GM12873 (cell line): ENCODE data around the gene DGAT2.

Experiments used
- TF ChIP-seq, protein P1 (sequence below): IDR thresholded peaks from 2 replicates; pipeline ENCODE4 v1.5.1; 2012; ENCODE audit warnings: low read depth, mild to moderate bottlenecking, moderate library complexity, low read length, control low read depth; ENCODE audit not compliant: insufficient read depth; ENCODE audit errors: missing control alignments

The DGAT2 gene

DNA sequence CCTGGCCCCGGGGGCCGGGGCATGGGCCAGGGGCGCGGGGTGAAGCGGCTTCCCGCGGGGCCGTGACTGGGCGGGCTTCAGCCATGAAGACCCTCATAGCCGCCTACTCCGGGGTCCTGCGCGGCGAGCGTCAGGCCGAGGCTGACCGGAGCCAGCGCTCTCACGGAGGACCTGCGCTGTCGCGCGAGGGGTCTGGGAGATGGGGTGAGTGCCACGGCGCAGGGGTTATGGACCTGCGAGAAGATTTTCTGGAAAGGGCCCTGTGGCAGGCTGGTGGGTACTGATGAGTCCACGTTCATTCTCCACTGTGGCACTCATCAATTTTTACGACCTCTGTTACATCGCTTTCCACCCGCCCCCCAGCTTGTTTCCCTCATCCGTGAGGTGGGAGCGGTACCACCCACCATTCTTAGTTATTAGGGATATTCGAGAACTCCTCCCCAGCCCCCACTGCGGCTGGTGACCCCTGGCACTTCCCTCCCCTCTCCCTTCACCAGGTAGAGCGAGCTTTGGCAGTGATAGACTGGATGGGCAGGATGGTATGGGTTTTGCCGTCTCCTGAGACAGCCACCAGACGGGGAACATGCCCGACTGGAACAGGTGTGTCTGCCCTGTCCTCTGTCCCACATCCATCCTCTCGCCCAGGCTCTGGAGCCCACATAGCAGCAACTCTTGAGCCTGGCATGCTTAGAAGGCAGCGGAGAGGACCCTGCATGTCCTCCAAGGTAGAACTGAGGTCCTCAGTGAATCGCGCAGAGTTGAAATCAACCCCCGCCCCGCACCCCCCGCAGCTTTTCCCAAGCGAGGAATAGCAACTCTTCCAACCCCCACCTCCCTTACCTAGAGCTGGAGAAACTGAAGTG lies 562 bp downstream of the DGAT2 start:
- TF ChIP-seq, protein P1, sequence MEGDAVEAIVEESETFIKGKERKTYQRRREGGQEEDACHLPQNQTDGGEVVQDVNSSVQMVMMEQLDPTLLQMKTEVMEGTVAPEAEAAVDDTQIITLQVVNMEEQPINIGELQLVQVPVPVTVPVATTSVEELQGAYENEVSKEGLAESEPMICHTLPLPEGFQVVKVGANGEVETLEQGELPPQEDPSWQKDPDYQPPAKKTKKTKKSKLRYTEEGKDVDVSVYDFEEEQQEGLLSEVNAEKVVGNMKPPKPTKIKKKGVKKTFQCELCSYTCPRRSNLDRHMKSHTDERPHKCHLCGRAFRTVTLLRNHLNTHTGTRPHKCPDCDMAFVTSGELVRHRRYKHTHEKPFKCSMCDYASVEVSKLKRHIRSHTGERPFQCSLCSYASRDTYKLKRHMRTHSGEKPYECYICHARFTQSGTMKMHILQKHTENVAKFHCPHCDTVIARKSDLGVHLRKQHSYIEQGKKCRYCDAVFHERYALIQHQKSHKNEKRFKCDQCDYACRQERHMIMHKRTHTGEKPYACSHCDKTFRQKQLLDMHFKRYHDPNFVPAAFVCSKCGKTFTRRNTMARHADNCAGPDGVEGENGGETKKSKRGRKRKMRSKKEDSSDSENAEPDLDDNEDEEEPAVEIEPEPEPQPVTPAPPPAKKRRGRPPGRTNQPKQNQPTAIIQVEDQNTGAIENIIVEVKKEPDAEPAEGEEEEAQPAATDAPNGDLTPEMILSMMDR: peak; percentile 3

DNA sequence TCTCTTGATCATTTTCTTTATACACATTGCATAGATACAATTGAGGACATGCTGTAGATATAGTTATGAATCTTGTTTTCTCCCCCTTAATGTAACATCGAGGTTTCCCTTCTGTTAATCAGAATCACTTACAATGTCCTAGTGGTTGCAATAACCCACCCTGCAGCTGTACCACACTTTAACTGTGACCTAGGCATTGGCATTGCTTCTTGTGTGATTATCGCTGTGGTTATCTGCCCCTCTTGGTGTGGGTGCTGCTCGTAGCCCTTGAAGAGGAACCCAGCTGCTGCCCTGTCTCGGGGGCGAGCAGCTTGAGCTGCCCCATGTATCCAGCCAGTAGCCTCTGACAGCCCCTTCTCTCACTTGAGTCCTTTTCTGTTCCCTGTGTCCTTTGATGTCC lies 1.5 kb downstream of the DGAT2 start:
- TF ChIP-seq, protein P1: no peak

DNA sequence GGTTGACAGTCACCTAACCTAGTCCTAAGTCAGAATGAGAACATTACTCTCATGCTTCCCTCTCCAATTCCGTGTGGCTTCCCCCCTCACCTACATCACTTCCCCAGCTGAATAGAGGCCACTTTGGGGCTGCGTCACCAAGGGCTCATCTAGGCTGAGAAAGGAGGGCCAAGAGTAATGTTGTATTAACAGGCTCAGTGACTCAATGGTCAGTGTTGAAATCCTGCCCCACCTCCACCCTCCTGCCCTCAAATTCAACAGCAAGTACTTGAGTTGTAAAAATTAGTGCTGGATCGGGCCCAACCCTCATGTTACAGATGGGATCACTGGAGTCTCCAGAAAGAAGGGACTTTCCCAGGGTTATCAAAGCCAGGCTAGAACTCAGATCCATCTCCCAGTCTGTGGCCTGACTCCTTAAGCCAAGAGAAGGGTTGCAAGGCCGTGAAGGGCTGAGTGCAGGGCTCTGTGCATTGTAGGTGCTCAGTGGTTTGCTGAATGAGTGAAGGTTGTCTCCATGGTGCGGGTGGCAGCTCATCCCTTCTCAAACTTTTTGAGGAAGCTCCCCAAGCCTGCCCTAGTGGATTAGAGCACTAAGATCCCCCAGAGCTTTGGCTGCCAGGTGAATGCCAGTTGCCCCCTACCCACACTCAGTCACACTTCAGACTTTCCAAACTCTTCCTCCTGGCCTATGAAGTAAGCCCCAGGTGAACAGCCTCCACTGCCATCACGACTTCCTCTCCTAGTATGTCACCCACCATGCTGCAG lies 3.2 kb downstream of the DGAT2 start:
- TF ChIP-seq, protein P1: no peak

DNA sequence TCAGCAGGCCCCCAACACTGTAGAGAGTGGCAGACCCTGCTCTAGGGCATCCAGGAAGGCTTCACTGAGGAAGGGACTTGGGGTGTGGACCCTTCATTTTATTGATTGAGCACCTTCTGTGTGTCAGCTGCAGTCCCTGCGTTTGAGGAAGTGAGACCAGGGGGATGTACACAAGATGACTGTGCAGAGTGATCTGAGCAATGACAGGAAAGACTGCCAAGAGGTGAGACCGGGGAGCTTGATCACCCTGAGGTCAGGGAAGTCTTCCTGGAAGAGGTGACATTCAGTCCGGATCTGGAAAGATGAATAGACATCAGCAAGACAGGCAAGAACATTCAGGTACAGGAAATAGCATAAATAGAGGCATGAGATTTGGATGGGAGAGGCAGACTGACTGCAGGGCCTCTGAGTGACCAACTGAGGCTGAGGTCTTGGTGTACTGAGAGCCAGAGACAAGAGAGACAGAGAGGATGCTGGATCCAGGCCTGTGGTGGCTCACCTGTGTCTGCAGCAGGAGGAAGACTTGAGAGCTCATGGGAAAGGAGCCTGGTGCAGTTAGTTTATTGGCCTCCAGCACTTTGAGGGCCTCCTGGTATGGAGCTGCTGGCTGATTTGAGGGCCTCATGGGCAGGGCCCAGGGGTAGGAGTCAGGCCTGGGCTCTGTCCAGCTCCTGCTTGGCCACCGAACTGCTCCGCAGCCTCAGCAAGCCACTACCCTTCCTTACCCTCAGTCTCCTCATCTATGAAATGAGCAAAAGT lies 5.2 kb downstream of the DGAT2 start:
- TF ChIP-seq, protein P1: no peak

DNA sequence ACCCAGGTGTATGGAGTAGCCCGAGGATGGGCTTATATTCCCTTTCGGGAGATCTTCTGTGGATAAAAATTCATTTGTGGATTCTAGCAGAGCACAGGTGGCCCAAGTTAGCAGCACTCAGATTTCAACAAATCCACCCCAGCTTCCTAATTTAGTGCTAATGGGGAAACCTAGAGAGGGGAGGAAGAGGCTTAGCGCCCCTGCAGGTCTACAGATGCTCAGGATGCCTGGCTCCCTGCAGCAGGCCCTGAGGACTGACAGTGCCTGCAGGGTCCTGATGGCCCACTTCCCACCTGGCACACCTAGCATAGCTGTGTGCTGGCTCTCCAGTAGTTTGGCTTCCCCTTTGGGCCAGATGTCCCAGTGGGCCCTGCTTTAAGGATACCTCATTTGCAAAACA lies 6.5 kb downstream of the DGAT2 start:
- TF ChIP-seq, protein P1: no peak

DNA sequence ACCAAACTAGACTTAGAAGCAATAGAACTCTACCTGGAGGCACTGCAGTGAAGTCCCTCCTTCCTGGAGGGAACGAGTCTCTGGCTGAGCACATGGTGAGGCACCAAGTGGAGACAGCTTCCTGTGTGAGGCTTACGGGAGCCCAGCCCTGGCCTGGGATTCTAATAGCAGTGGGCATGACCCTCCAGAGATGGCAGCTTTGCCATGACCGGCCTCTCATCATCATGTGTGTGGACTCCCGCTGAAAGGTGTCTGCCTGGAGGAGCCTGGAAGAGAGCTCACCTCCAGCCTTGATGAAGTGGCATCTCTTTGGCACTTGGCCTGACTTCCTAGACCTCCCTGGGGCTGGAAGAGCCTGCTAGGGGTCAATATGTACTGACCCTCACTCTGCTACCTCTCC lies 8.0 kb downstream of the DGAT2 start:
- TF ChIP-seq, protein P1: no peak
